Activated T-cell treated with anti-CD3 and anti-CD28 coated beads, Interleukin-2, amount 50 U/mL, for 1 hour (primary cell): ENCODE data around the gene TUFT1.
A peak's percentile ranks its signal among the peaks of the same experiment; 100 is the strongest.
"Not testable (repeated sequence)": the region's sequence is repeated elsewhere in the genome, so short reads cannot be mapped to it uniquely, and the experiment has no call there.

Experiments used
- DNase-seq: peaks from one replicate; pipeline ENCODE4 v3.0.0-alpha.2; 2020

Gene TUFT1

DNA sequence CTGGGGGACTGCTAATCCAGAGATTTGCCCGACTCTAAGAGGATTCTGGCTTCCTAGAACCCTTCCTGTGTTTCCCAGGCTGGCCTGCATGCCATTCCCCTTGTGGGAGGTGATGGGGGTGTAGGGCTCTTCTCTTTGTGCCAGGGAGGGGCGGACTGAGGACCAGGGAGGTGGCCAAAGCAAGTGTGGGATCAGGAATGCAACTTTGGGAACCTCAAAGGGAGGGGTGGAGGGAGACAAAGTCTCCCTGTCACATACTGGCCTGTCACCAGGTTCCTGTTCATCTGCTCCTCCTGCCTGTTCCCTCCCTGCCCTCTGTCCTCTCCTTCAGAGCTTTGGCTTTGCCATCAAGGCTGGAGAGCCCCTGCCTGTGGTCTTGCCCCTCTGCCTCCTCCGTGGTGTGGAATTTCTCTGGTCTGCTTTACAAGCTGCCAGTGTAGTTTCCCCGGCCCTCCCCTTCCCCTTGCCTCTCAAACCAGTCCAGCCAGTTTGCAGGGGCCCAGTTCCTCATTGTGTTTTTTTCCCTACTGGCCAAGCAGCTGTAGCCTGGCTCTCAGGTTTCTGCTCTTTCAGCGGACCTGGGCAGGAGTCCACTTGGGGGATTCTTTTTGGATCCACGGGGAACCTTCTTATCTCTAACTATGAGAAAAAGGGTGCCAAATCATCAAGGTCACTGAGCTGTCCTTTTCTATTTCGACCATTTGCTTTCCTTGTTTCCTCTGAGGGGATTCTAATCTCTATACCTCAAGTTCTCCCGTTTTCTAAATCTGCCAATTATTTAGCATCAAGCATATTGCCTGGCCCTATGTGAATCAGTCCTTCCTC is 27.1 kb upstream of the TUFT1 start:
- DNase-seq, result no peak

DNA sequence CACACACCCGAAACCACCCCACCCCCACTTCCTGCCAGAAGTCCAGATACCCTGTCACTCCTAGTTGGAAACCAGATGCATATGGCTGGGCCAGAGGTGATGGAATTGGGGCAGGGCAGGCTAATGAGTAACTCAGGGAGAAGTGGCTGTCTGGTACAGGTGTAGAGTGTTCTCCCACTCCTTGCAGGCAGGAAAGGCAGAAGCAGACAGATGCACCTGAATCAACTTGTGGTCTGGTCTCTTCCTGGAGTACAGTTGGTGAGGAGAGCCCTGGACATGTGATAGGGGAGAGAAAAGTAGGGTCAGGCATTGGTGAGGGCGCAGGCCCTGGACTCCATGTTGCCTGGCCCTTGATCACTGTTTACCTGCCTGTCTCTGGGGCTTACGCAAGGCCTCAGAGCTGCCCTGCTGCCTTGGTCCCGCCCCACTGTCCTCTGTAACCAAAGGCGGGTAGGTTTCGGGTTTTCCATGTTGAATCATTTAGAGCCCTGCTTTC is 26.4 kb upstream of the TUFT1 start:
- DNase-seq, result no peak

DNA sequence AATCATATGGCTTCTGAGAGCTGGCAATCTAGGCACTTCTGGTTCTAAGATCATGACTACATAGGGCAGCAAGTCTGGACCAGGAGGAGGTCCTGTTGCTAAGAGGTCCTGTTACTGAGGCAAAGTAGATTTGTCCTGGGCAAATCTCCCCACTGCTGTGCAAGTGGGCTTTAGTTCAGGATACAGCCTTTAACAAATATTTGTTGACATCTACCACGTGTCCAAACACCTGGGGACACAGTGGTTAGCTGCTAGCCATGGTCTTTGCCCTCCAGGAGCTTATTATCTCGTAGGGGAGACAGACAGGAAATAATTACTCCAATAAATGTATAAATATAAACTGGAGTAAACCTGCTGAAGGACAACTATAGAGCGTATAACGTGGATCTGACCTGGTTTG is 25.7 kb upstream of the TUFT1 start:
- DNase-seq, result no peak

DNA sequence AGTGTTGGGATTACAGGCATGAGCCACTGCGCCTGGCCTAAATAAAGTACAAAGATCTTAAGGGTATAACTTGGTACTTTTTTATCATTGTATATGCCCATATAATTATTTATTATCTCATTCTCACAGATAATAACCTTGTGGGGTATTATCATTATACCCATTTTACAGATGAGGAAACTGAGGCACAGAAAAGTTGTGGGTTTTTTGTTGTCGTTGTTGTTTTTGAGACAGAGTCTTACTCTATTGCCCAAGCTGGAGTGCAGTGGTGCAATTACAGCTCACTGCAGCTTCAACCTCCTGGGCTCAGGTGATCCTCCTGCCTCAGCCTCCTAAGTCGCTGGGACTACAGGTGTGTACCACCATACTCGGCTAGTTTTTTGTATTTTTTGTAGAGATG is 24.8 kb upstream of the TUFT1 start:
- no peak for DNase-seq

DNA sequence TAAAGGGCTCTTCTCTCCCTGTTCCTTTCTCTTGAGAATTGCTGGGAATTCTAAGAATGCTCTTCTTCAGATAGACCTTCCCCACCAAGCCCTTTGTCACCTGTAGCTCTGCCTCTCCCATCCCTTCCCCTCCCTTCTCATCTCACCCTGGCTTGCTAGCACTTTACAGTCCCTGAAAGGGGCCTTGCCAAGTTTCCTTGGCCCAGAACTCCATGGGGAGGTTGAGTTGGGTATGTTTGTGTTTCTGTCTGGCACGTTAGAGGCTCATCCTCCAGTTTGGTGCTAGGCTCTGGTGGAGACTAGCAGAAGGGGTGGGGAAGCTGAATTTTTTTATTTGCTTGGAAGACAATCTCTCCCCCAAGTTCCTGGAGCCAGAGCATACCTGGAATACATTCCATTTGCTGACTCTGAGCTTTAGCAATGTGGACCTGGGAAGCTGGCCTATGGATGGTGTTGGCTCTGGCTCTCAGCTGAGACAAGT is 24.0 kb upstream of the TUFT1 start:
- no peak for DNase-seq

DNA sequence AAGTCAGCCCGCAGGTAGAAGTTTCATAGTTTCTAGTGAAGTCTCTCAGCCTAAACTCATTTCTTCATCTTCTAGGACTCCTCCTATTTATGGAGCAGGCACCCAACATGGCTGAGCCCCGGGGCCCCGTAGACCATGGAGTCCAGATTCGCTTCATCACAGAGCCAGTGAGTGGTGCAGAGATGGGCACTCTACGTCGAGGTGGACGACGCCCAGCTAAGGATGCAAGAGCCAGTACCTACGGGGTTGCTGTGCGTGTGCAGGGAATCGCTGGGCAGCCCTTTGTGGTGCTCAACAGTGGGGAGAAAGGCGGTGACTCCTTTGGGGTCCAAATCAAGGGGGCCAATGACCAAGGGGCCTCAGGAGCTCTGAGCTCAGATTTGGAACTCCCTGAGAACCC is 21.7 kb upstream of the TUFT1 start:
- DNase-seq, result no peak

DNA sequence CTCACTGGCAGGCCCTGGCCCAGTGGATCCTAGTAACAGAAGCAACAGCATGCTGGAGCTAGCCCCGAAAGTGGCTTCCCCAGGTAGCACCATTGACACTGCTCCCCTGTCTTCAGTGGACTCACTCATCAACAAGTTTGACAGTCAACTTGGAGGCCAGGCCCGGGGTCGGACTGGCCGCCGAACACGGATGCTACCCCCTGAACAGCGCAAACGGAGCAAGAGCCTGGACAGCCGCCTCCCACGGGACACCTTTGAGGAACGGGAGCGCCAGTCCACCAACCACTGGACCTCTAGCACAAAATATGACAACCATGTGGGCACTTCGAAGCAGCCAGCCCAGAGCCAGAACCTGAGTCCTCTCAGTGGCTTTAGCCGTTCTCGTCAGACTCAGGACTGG is 21.2 kb upstream of the TUFT1 start:
- DNase-seq, result no peak

DNA sequence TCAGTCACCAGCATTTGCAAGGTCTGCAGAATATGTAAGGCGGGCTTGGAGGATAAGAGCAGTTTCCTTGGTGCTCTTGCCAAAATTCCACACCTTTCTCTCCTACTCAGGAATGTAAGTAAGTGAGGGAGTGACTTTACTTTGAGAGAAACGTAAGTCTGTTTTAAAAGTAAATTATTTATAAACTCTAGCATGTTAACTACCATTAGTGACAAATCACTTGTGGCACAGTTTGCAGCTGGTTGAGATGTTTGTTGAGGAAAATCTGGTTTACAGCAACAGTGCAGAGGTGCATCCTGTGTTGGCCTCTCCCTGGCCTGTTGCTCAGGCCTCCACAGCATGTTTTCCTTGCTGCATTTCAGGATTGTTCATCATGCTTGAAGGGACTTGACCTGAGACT is 20.4 kb upstream of the TUFT1 start:
- DNase-seq, result no peak

DNA sequence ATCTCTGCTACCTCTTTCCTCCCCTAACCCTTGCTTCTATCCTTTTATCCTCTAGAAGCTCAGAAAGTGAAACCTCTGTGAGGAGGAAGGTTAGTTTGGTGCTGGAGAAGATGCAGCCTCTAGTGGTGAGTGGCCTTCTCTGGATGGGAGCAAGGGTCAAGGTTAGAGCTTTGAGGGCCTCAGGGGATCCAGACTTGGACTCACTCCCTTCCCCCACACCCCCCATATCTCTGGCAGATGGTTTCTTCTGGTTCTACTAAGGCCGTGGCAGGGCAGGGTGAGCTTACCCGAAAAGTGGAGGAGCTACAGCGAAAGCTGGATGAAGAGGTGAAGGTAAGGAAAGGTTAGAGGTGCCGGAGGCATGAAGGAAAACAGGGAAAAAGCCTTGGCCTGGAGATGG is 19.8 kb upstream of the TUFT1 start:
- no peak for DNase-seq

DNA sequence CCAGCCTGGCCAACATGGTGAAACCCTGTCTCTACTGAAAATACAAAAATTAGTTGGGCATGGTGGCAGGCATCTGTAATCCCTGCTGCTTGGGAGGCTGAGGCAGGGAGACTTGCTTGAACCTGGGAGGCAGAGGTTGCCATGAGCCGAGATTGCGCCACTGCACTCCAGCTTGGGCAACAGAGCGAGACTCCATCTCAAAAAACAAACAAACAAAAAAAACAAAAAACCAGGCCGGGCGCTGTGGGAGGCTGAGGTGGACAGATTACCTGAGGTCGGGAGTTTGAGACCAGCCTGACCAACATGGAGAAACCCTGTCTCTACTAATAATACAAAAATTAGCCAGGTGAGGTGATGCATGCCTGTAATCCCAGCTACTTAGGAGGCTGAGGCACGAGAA is 17.7 kb upstream of the TUFT1 start:
- DNase-seq, result not testable (repeated sequence)

DNA sequence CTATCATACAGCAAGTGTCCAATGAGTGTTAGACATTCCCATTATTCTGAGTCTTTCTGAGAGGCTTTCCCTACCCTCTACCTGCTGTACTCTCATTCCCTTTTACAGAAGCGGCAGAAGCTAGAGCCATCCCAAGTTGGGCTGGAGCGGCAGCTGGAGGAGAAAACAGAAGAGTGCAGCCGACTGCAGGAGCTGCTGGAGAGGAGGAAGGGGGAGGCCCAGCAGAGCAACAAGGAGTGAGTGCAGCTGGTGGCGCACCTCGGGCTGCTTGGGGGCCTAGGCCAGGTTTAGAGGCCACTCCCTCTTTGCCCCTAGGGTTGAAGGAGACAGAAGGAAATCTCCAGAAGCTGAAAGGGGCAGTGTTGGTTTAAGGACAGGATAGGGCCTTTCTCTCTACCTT is 16.8 kb upstream of the TUFT1 start:
- no peak for DNase-seq

DNA sequence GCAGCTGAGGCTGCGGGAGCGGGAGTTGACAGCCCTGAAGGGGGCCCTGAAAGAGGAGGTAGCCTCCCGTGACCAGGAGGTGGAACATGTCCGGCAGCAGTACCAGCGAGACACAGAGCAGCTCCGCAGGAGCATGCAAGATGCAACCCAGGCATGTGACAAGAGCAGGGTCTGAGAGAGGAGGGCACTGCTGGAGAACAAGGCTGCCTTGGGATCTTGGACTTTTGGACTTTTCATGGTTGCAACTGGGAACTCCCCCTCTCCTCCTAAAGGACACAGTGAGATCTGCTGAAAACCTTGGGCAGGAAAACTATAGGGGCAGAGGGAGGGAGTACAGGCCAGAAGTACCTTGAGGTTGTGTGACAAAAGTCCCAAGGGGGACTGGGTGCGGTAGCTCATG is 15.4 kb upstream of the TUFT1 start:
- DNase-seq, result no peak

DNA sequence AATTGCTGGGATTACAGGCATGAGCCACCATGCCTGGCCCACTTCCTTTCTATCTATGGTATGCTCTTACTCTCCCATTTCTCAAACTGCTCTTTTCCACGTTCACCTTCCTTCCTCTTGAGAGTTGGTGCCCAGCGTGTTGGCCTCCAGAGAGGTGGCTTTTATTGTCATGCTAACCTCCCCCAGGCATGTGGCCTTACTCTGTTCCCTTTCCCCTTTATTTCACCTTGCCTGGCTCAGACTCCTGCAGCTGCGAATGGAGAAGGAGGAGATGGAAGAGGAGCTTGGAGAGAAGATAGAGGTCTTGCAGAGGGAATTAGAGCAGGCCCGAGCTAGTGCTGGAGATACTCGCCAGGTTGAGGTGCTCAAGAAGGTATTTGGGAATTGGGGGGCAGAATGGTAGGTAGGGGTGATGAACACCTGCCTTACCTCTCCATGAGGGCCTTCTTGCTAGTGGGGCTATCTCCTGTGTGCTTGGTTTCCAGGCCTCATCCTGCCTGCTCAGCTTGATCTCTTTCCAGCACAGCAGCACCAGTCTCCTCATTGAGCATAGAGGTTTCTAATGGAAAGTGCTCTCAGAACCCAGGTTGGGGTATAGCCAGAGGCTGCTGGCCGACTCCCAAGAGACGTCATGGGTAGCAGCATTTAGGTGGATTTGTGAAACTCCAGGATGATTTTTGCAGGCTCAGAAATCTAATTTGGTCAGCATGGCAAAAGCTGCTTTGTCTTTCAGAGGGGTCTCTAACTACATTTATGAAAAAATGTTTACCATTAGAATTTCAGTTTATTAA is 13.2 kb upstream of the TUFT1 start:
- DNase-seq, result no peak

DNA sequence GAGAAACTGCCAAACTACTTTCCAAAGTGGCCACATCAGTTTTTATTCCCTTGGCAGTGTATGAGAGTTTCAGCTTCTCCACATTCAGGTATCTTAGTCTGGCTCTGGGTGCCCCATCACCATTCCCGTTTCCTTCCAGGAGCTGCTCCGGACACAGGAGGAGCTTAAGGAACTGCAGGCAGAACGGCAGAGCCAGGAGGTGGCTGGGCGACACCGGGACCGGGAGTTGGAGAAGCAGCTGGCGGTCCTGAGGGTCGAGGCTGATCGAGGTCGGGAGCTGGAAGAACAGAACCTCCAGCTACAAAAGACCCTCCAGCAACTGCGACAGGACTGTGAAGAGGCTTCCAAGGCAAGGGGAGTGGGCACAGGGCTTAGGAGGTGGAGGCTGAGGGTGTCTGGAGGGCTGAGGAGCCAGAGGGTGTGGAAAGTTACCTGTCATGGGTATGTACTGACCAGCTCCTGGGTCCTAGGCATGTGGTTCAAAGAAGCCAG is 10.9 kb upstream of the TUFT1 start:
- no peak for DNase-seq

DNA sequence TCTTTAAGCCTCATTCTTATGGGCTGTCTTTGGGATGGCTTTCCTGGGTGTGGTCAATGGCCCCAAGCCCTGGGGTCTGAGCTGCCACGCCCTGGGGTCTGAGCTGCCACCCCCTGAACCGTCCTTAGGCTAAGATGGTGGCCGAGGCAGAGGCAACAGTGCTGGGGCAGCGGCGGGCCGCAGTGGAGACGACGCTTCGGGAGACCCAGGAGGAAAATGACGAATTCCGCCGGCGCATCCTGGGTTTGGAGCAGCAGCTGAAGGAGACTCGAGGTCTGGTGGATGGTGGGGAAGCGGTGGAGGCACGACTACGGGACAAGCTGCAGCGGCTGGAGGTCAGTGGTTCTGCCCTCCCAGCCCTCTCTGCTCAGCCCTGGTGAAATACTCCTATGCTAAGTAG is 10.3 kb upstream of the TUFT1 start:
- DNase-seq, result no peak

DNA sequence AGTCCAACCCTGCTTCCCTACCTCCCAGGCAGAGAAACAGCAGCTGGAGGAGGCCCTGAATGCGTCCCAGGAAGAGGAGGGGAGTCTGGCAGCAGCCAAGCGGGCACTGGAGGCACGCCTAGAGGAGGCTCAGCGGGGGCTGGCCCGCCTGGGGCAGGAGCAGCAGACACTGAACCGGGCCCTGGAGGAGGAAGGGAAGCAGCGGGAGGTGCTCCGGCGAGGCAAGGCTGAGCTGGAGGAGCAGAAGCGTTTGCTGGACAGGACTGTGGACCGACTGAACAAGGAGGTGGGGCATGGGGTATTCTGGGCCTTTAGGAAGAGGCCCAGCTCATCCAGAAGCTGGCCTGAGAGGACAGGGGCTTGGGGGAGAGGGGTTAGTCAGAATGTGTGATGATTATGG is 9.6 kb upstream of the TUFT1 start:
- no peak for DNase-seq

DNA sequence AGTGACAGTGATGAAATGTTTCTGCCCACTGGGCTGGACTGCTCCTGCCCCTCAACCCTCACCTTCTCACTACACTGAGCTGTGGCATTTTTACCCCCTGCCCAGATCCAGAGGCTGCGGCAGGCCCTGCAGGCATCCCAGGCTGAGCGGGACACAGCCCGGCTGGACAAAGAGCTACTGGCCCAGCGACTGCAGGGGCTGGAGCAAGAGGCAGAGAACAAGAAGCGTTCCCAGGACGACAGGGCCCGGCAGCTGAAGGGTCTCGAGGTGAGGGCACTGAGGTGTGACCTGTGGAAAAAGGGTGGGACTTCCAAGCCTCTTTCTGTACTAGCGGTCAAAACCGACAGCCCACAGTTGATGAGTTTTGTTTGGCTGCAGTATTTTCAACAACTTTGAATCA is 6.2 kb upstream of the TUFT1 start:
- no peak for DNase-seq

DNA sequence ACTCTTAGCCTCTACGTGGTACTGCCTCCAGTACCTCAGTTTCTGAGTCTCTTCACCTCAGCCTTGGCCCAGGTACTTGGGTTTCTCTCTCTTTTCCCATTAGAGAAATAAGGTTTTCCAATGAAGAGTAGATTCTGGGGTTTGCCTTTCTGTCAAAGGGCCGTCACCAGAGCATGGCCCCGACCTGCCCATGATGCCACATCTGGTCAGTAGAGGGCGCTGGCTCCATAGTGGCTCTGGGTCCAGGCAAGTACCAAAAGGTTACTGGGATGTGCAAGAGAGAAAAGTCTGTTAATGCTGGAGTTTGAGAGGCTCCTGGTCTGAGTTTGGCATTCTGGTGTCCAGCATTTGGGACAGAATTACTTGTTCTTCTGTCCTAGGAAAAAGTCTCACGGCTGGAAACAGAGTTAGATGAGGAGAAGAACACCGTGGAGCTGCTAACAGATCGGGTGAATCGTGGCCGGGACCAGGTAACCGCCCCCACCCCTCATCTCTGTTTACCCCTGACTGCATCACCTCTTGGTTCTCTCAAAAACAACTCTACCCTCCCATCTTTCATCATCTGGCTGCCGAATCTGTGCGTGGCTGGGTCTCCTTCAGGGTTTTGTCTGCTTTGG is 5.3 kb upstream of the TUFT1 start:
- DNase-seq, result peak; percentile 79

DNA sequence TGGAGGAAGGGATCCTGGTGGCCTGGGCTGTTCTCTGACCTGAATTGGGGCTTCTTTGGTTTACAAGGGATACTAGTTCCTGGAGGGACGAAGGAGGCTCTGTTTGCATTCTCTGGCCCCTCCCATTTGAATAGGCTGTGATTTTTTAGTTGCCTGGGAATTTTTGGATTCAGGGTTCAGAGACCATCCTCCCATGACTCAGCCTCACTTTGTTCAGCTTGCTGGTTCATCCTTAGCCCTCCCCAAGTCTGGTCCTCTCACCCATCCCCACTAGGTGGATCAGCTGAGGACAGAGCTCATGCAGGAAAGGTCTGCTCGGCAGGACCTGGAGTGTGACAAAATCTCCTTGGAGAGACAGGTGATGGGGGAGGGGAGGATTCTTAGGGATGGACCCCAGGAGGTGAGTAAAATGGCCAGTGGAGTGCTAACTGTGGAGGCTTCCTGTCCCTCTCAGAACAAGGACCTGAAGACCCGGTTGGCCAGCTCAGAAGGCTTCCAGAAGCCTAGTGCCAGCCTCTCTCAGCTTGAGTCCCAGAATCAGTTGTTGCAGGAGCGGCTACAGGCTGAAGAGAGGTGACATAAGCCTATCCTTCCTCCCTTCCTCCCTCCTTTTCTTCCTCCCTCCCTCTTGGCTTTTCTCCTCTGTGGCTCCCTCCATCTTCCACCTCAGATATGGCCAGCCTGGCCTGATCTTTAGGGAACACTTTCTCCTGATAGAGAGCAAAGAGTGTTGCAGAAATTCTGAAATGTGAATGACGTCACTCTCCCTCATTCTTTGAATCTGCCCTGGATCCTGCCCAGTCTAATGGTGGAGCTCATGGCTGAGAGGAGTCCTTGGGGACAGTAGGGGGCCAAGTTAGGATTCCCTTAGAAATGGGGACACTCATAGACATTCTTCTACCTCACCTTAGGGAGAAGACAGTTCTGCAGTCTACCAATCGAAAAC is 4.5 kb upstream of the TUFT1 start:
- no peak for DNase-seq

DNA sequence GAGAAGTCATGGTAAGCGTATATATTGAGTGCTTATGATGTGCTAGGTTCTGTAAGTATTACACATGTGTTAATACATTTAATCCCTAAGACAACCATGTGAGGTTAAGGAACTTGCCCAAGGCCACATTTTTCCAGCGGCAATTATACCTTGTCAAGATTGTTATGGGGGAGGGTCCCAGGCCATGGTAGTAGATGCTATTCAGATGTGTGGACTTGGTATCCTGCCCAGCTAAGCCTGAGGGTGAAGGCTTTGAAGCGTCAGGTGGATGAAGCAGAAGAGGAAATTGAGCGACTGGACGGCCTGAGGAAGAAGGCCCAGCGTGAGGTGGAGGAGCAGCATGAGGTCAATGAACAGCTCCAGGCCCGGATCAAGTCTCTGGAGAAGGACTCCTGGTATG is 3.6 kb upstream of the TUFT1 start:
- no peak for DNase-seq

DNA sequence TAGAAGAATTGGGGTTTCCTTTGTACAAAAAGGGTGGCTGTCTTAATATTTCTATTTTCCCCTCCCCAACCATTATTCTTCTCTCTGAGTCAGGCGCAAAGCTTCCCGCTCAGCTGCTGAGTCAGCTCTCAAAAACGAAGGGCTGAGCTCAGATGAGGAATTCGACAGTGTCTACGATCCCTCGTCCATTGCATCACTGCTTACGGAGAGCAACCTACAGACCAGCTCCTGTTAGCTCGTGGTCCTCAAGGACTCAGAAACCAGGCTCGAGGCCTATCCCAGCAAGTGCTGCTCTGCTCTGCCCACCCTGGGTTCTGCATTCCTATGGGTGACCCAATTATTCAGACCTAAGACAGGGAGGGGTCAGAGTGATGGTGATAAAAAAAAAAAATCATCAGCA is 3.0 kb upstream of the TUFT1 start:
- DNase-seq, result no peak

DNA sequence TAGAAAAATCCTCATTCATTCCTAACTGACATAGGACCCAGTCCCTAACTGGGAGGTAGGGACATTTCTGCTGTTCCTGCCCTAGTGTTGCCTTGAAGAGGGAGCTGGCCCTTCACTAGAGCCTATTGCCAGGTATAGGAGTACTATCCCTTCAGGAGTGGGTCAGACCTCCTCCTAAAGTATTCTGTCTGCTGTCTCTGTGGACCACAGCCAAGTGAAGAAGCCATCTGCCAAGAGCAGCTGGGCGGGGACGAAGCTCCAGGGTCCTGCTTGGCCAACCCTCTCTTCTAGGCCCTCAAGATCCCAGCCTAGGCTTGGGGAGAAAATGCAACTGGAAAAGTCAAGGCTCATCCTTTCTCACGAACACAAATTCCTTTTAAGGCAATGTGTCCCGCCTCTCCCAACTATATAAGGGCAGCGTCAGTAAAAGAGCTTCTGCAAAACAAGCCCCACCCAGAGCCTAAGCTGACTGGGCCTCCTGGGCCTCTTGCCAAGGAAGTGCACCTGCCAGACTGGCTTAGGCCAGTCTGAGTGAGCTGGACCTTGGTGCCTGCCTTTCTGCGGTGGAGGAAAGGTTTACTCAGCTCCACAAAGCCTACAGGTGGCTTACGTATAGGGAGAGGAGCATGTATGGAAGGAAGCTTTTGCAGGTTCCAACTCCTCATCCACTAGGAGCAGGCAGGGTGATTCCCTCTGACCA is 638 bp upstream of the TUFT1 start:
- DNase-seq, result no peak
